SHP77 (cell line): ENCODE data around the gene C1QTNF12.
"Not testable (repeated sequence)": the region's sequence is repeated elsewhere in the genome, so short reads cannot be mapped to it uniquely, and the experiment has no call there.

Experiments
- DNase-seq, 2 experiments: peaks; one replicate each; lab custom pipeline; 2025; lab: John Stamatoyannopoulos, UW

Gene C1QTNF12

GRCh38 chr1:1259540-1259939 lies 13.0 kb upstream of the C1QTNF12 start:
- no peak for DNase-seq

GRCh38 chr1:1259119-1259488 lies 12.6 kb upstream of the C1QTNF12 start:
- DNase-seq = no peak

GRCh38 chr1:1256956-1257871 lies 10.7 kb upstream of the C1QTNF12 start:
- no peak for DNase-seq

GRCh38 chr1:1255611-1256010 lies 9.1 kb upstream of the C1QTNF12 start:
- no peak for DNase-seq

- DNase-seq = no peak
Observed at GRCh38 chr1:1255078-1255477, 8.6 kb upstream of the C1QTNF12 start.

- DNase-seq = no peak
Observed at GRCh38 chr1:1254667-1254998, 8.1 kb upstream of the C1QTNF12 start.

- DNase-seq = no peak
Observed at GRCh38 chr1:1253972-1254666, 7.6 kb upstream of the C1QTNF12 start.

- no peak for DNase-seq
Observed at GRCh38 chr1:1253314-1253713, 6.8 kb upstream of the C1QTNF12 start.

GRCh38 chr1:1250786-1251284 lies 4.3 kb upstream of the C1QTNF12 start:
- DNase-seq = peak; percentile 26 to 47

- not testable (repeated sequence) for DNase-seq
Observed at GRCh38 chr1:1248009-1248913, 1.7 kb upstream of the C1QTNF12 start.

- no peak for DNase-seq
Observed at GRCh38 chr1:1247341-1247913, 905 bp upstream of the C1QTNF12 start.

- DNase-seq = no peak
Observed at GRCh38 chr1:1245817-1246576, 525 bp downstream of the C1QTNF12 start.

GRCh38 chr1:1245178-1245816 lies 1.2 kb downstream of the C1QTNF12 start:
- DNase-seq = no peak

- DNase-seq = no peak
Observed at GRCh38 chr1:1244192-1244811, 2.2 kb downstream of the C1QTNF12 start.

- no peak for DNase-seq
Observed at GRCh38 chr1:1243807-1244191, 2.7 kb downstream of the C1QTNF12 start.

GRCh38 chr1:1243266-1243660 lies 3.3 kb downstream of the C1QTNF12 start:
- DNase-seq = no peak

- no peak for DNase-seq
Observed at GRCh38 chr1:1242461-1243265, 3.9 kb downstream of the C1QTNF12 start.

GRCh38 chr1:1241588-1242219 lies 4.8 kb downstream of the C1QTNF12 start:
- no peak for DNase-seq
